C1 segment of cervical spinal cord (tissue), 14 donors: Measurements from ENCODE around the gene GSTA5.
"Not testable (repeated sequence)": the region's sequence is repeated elsewhere in the genome, so short reads cannot be mapped to it uniquely, and the experiment has no call there.

Experiments used
- DNase-seq, 14 donors: peaks; one replicate each; lab custom pipeline; 2025; lab: John Stamatoyannopoulos, UW

GSTA5 gene

GRCh38 chr6:52834481-52834880 is 6.1 kb downstream of the GSTA5 start:
- no peak for DNase-seq

- not testable (repeated sequence) for DNase-seq
Measured at GRCh38 chr6:52830869-52831268, 9.7 kb downstream of the GSTA5 start.

- DNase-seq, result no peak
Measured at GRCh38 chr6:52829046-52829817, 11.4 kb downstream of the GSTA5 start.

GRCh38 chr6:52828621-52829020 is 12.0 kb downstream of the GSTA5 start:
- DNase-seq, result not testable (repeated sequence)

GRCh38 chr6:52827073-52827783 is 13.4 kb downstream of the GSTA5 start:
- not testable (repeated sequence) for DNase-seq

- DNase-seq, result no peak
Measured at GRCh38 chr6:52826513-52826912, 14.1 kb downstream of the GSTA5 start.

GRCh38 chr6:52825900-52826459 is 14.6 kb downstream of the GSTA5 start:
- not testable (repeated sequence) for DNase-seq

GRCh38 chr6:52825270-52825793 is 15.3 kb downstream of the GSTA5 start:
- not testable (repeated sequence) for DNase-seq

GRCh38 chr6:52821842-52822241 is 18.8 kb downstream of the GSTA5 start:
- DNase-seq, result no peak

GRCh38 chr6:52820198-52820597 is 20.4 kb downstream of the GSTA5 start:
- no peak for DNase-seq

GRCh38 chr6:52815167-52816092 is 25.2 kb downstream of the GSTA5 start:
- peak in 4 of 14 donors; percentile 0 to 12 (median 0) for DNase-seq

GRCh38 chr6:52814545-52814944 is 26.1 kb downstream of the GSTA5 start:
- not testable (repeated sequence) for DNase-seq

- DNase-seq, result not testable (repeated sequence)
Measured at GRCh38 chr6:52809777-52810176, 30.8 kb downstream of the GSTA5 start.

GRCh38 chr6:52808660-52809059 is 32.0 kb downstream of the GSTA5 start:
- no peak for DNase-seq

- not testable (repeated sequence) for DNase-seq
Measured at GRCh38 chr6:52803668-52804255, 36.9 kb downstream of the GSTA5 start, which contains the start of gene GSTA1. GSTA1 (minus strand) TSS chr6:52803816; CDS start chr6:52799267, 4,549 bp downstream.

GRCh38 chr6:52802806-52803205 is 37.8 kb downstream of the GSTA5 start:
- no peak for DNase-seq

GRCh38 chr6:52801188-52801841 is 39.3 kb downstream of the GSTA5 start:
- DNase-seq, result no peak

GRCh38 chr6:52799272-52799671 is 41.3 kb downstream of the GSTA5 start:
- DNase-seq, result not testable (repeated sequence)

GRCh38 chr6:52794366-52794765 is 46.2 kb downstream of the GSTA5 start:
- not testable (repeated sequence) for DNase-seq

- no peak for DNase-seq
Measured at GRCh38 chr6:52790861-52791260, 49.8 kb downstream of the GSTA5 start.
